Inferior parietal cortex (tissue), 1 donor: ENCODE data around the gene ARHGEF1.
"Not testable (repeated sequence)": the region's sequence is repeated elsewhere in the genome, so short reads cannot be mapped to it uniquely, and the experiment has no call there.

Experiments
- DNase-seq: peaks from one replicate; pipeline ENCODE4 v3.0.0-alpha.2; 2016; ENCODE audit errors: extremely low spot score

Gene ARHGEF1

GRCh38 chr19:41863209-41863931 is 19.6 kb upstream of the ARHGEF1 start:
- DNase-seq, result no peak

DNA sequence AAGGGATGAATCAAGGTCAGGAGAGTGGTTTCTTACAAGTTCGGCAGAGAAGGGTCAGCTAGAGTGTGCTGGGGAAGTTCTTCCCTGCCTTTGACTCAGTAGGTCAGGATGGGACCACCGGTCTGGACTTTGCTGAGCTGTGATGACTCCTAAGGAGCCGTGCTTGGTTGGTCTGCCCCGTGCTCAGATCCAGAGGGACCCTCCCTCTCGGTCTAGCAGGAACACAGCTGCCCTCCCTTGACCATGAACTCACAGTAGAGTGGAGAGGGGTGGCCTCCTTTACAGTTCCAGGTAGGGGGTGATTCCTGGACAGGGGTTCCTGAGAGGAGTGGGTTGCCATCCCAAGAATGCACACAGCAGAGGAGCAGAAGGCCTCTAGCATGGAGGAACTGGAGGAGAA is 18.6 kb upstream of the ARHGEF1 start:
- no peak for DNase-seq

GRCh38 chr19:41866284-41866683 is 16.7 kb upstream of the ARHGEF1 start:
- no peak for DNase-seq

GRCh38 chr19:41868120-41868988 is 14.6 kb upstream of the ARHGEF1 start:
- no peak for DNase-seq

DNA sequence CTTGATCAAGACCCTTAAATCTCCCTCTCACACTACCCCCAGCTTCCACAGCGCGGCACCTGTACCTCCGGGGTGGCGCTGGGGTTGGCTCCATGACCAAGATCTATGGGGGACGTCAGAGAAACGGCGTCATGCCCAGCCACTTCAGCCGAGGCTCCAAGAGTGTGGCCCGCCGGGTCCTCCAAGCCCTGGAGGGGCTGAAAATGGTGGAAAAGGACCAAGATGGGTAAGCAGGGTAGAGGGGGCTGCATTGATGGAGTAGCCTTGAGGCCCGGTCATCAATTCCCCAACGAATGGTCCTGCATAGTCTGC is 14.0 kb upstream of the ARHGEF1 start:
- DNase-seq, result no peak

DNA sequence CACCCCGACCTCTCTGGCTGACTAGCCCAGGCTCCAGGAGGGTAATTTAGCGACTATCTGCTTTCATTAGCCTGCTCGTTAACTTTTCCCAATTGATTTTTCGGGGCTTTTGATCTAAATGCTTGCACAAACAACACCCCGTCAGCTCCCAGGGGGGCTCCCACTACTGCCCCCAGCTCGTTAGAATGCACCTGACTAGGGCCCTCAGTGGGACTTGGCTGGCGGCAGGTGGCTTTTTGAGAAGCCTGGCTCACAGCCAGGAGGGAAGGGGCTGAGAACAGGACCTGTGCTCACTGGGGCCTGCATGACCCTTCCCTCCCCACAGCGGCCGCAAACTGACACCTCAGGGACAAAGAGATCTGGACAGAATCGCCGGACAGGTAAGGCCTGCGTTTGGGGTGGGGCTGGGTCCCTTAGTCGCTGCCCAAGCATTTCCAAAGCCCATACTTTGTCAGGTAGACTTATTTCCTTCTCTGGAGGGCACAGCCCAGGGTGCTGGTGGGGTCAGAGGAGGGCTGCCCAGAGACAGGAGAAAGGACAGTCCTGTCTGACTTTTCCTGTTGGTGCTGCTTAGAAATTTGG is 13.5 kb upstream of the ARHGEF1 start:
- no peak for DNase-seq

DNA sequence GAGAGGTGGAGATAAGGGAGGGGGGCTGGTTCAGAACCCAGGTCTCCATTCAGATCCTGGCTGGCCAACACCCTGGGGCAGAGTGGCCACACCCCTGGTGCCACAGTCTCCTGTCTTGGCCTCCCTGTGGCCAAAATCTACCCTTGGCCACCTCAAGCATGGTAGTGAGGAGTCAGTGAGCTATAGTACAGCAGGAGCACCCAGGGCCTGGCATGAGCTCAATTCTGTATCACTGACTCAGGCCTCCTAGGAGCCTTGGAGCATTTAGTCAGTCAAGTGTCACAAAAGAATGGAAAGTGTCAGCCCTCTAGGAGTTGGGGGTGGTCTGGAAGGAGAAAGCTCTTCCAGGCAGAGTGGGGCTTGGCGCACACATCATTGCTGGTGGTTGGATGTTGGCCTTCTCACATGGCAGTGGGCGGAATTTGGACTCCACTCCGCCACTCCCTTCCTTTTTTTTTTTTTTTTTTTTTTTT is 12.5 kb upstream of the ARHGEF1 start:
- DNase-seq, result no peak

GRCh38 chr19:41871573-41872383 is 11.2 kb upstream of the ARHGEF1 start:
- DNase-seq, result no peak

DNA sequence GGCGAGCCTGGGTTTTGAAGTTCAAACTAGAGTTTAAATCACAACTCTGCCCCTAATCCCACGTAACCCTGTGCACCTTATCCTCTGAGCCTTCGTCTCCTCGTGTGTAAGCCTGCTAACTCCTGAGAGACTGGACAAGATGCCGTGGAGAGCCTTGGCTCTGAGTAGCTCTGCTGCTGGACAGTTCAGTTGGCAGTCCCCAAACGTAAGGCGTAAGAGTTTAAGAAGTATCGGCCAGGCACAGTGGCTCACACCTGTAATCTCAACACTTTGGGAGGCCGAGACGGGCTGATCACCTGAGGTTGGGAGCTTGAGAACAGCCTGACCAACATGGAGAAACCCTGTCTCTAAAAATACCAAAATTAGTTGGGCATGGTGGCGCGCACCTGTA is 10.6 kb upstream of the ARHGEF1 start:
- no peak for DNase-seq

GRCh38 chr19:41872775-41873647 is 10.0 kb upstream of the ARHGEF1 start:
- peak; percentile 67 for DNase-seq

DNA sequence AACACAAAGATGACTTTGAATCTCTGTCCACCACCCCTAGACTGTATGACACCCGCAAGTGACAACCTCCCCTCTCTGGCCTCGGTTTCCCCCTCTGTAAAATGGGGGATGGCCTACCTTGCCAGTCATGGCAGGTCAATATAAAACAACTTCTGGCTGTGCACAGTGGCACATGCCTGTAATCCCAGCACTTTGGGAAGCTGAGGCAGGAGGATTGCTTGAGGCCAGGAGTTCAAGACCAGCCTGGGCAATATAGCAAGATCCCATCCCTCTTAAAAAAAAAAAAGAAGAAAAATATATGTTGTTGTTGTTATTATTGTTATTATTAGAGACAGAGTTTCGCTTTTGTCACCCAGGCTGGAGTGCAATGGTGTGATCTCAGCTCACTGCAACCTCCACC is 7.0 kb upstream of the ARHGEF1 start:
- DNase-seq, result not testable (repeated sequence)

DNA sequence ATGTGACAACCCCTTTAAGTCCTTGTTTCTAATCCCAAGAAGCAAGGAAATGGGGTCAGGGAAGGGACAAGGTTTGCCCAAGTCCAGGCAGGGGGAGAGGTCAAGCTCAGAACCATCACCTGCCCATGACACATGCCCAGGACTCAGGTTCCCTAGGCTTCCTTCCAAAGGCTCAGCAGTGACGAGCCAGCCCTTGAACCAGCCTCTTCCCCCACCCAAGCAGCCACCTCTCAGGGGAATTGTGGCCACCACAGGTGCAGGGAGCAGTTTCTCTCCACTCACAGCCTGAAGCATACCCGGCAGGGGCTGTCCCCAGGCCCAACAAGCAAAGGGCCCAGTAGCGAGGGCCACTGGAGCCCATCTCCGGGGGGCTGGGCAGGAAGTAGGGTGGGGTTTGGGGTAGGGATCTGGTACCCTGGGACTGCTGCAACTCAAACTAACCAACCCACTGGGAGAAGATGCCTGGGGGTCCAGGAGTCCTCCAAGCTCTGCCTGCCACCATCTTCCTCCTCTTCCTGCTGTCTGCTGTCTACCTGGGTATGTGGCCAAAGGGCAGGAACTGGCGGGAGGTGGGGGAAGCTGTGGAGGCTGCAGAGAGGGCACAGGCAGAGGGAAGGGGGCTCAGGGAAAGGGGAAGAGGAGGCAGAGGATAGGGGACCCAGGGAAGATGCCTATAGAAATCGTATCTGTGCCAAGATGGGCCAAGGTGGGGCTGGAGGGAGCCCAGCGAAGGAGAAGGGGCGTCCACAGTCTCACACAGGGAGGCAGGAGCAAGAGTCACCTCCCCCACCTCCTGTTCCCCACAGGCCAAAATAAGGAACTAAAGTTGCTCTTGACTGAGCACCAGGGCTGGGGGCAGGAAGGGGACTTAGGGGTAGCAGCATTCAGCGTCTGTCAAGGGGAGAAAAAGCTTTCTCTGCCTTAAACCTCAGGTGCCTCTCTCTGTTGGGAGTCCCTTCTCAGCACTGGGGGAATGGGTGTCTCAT is 5.8 kb upstream of the ARHGEF1 start, which contains the start of gene CD79A:
TSS of gene CD79A (plus strand) at position 433 of the 986 bp plus-strand sequence. CDS start at position 459, 26 bp downstream.
- no peak for DNase-seq

- no peak for DNase-seq
Measured at GRCh38 chr19:41877916-41878905, 4.8 kb upstream of the ARHGEF1 start.

- no peak for DNase-seq
Measured at GRCh38 chr19:41879080-41879479, 3.9 kb upstream of the ARHGEF1 start.

DNA sequence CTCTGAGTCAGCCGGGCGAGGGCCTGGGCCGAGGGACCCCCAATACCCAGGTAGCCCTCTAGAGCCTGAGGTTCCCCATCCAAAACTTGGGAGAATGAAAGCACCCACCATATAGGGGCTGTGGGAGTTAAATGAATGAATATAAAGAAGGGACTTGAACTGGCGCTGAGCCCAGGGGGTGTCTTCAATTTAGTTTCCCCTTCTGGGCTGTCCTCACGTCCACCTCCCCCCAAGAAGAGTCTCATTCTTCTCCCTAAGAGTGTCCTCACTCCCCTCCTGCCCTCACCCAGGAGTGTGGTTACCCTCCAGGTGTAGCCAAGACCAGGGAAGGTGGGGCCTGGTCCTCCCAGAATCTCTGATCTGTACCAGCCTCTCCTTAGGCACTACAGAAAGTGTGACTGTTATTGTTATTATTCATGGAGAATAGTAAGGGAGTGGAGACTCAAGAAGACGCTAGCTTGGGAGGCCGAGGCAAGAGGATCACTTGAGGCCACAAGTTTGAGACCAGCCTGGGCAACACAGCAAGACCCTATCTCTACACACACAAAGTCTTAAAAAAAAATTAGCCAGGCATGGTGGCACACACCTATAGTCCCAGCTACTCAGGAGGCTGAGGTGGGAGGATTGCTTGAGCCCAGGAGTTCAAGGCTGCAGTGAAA is 3.2 kb upstream of the ARHGEF1 start:
- no peak for DNase-seq

DNA sequence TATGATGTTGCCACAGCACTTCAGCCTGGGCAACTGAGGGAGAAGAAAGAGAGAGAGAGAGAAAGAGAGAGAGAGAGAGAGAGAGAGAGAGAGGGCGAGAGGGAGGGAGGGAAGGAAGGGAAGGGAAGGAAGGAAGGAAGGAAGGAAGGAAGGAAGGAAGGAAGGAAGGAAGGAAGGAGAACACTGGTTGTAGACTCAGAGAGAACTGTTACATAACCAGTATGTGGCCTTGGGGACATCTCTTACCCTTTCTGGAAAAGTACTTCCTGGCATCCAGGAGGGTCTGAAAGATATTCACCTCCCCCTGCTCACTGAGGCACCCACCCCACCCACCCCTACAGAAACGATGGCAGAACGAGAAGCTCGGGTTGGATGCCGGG is 2.7 kb upstream of the ARHGEF1 start:
- no peak for DNase-seq

- no peak for DNase-seq
Measured at GRCh38 chr19:41883463-41883820, 458 bp downstream of the ARHGEF1 start.
